ENCODE data around the gene ASB13. TPM values are rescaled to one million over a fixed set of nuclear protein-coding genes. Genes with fewer than 3 reads are reported as not detected.

ASB13 gene
- total RNA-seq, 1 donor from 2014 or later, result 28.2 TPM

GRCh38 chr10:5603091-5603847 is 63.1 kb downstream of the ASB13 start:
- Mint-ChIP-seq H3K27me3 (peaks cover under 1% of the 10 kb centered on the region), H3K27ac (no peak overlapping the region), H3K4me3 (no peak overlapping the region), H3K36me3 (peaks cover under 1% of the 10 kb centered on the region), H3K9me3 (no peaks in the 10 kb centered on the region), H3K4me1 (ENCODE audit: unreplicated experiment) (peaks cover 6% of the 10 kb centered on the region)
- DNase-seq (ENCODE audit: extremely low spot score, unreplicated experiment), result no peak
- no peak for TF ChIP-seq CTCF (conservative IDR thresholded peaks at IDR 0.05)

GRCh38 chr10:5601826-5602495 is 64.4 kb downstream of the ASB13 start:
- Mint-ChIP-seq H3K27me3 (no peaks in the 10 kb centered on the region), H3K9me3 (no peaks in the 10 kb centered on the region), H3K4me3 (no peak overlapping the region), H3K27ac (no peak overlapping the region), H3K36me3 (no peaks in the 10 kb centered on the region), H3K4me1 (ENCODE audit: unreplicated experiment) (peaks cover 10% of the 10 kb centered on the region)
- DNase-seq (ENCODE audit: extremely low spot score, unreplicated experiment), result no peak
- TF ChIP-seq CTCF (conservative IDR thresholded peaks at IDR 0.05), result no peak

GRCh38 chr10:5600908-5601307 is 65.5 kb downstream of the ASB13 start:
- Mint-ChIP-seq H3K36me3 (no peaks in the 10 kb centered on the region), H3K27ac (no peak overlapping the region), H3K9me3 (no peaks in the 10 kb centered on the region), H3K27me3 (no peaks in the 10 kb centered on the region), H3K4me1 (ENCODE audit: unreplicated experiment) (peaks cover 14% of the 10 kb centered on the region), H3K4me3 (no peak overlapping the region)
- DNase-seq (ENCODE audit: extremely low spot score, unreplicated experiment), result no peak
- no peak for TF ChIP-seq CTCF (conservative IDR thresholded peaks at IDR 0.05)

- peaks cover 25% of the 10 kb centered on the region for H3K4me1 Mint-ChIP-seq (ENCODE audit: unreplicated experiment)
- no peaks in the 10 kb centered on the region for H3K36me3 Mint-ChIP-seq
- no peak overlapping the region for H3K4me3 Mint-ChIP-seq
- H3K27ac Mint-ChIP-seq, result no peak overlapping the region
- no peak for DNase-seq (ENCODE audit: extremely low spot score, unreplicated experiment)
- no peaks in the 10 kb centered on the region for H3K9me3 Mint-ChIP-seq
- H3K27me3 Mint-ChIP-seq, result peaks cover 2% of the 10 kb centered on the region
- no peak for TF ChIP-seq CTCF (conservative IDR thresholded peaks at IDR 0.05)
Measured at GRCh38 chr10:5599613-5600520, 66.5 kb downstream of the ASB13 start.

- Mint-ChIP-seq H3K9me3 (no peaks in the 10 kb centered on the region), H3K36me3 (no peaks in the 10 kb centered on the region), H3K4me3 (no peak overlapping the region), H3K27ac (peak overlapping the region; percentile 33), H3K27me3 (peaks cover 5% of the 10 kb centered on the region), H3K4me1 (ENCODE audit: unreplicated experiment) (peaks cover 40% of the 10 kb centered on the region)
- DNase-seq (ENCODE audit: extremely low spot score, unreplicated experiment), result no peak
- TF ChIP-seq CTCF (conservative IDR thresholded peaks at IDR 0.05), result no peak
Measured at GRCh38 chr10:5598085-5598690, 68.2 kb downstream of the ASB13 start.

All from type B pancreatic cell (in vitro differentiated cells).